T-helper 1 cell (primary cell): ENCODE measurements around the gene MAP7.
"Not testable (repeated sequence)": the region's sequence is repeated elsewhere in the genome, so short reads cannot be mapped to it uniquely, and the experiment has no call there.

Source experiments
- DNase-seq, 5 donors: peaks; one replicate each; pipeline ENCODE4 v3.0.0-alpha.2; 2012 to 2020

The MAP7 gene

GRCh38 chr6:136412410-136412809, 137.8 kb downstream of the MAP7 start:
- no peak for DNase-seq

- DNase-seq: no peak
Observed at GRCh38 chr6:136411453-136412354, 138.5 kb downstream of the MAP7 start.

GRCh38 chr6:136411025-136411325, 139.2 kb downstream of the MAP7 start:
- DNase-seq: peak in 1 of 5 donors; percentile 2

GRCh38 chr6:136410201-136411024, 139.8 kb downstream of the MAP7 start:
- DNase-seq: peak in 1 of 5 donors; percentile 63

- DNase-seq: peak in 1 of 5 donors; percentile 2
Observed at GRCh38 chr6:136409597-136409996, 140.6 kb downstream of the MAP7 start.

- DNase-seq: no peak
Observed at GRCh38 chr6:136408204-136408603, 142.0 kb downstream of the MAP7 start.

GRCh38 chr6:136405420-136406029, 144.7 kb downstream of the MAP7 start:
- no peak for DNase-seq

GRCh38 chr6:136404627-136405419, 145.4 kb downstream of the MAP7 start:
- DNase-seq: no peak

GRCh38 chr6:136404007-136404406, 146.2 kb downstream of the MAP7 start:
- no peak for DNase-seq

GRCh38 chr6:136403110-136403980, 146.9 kb downstream of the MAP7 start:
- DNase-seq: no peak

GRCh38 chr6:136401749-136402148, 148.5 kb downstream of the MAP7 start:
- DNase-seq: no peak

GRCh38 chr6:136401236-136401635, 149.0 kb downstream of the MAP7 start:
- not testable (repeated sequence) for DNase-seq

- DNase-seq: no peak
Observed at GRCh38 chr6:136398453-136398852, 151.8 kb downstream of the MAP7 start.

GRCh38 chr6:136396908-136397307, 153.3 kb downstream of the MAP7 start:
- DNase-seq: no peak

- DNase-seq: not testable (repeated sequence)
Observed at GRCh38 chr6:136390959-136391358, 159.3 kb downstream of the MAP7 start.

- DNase-seq: no peak
Observed at GRCh38 chr6:136387316-136387715, 162.9 kb downstream of the MAP7 start.

GRCh38 chr6:136383268-136383937, 166.8 kb downstream of the MAP7 start:
- DNase-seq: no peak

- DNase-seq: no peak
Observed at GRCh38 chr6:136382676-136383252, 167.5 kb downstream of the MAP7 start.

- no peak for DNase-seq
Observed at GRCh38 chr6:136378888-136379287, 171.3 kb downstream of the MAP7 start.

GRCh38 chr6:136375836-136376235, 174.4 kb downstream of the MAP7 start:
- not testable (repeated sequence) for DNase-seq

GRCh38 chr6:136371959-136372358, 178.3 kb downstream of the MAP7 start:
- no peak for DNase-seq
